Activated T-helper 1 cell treated with anti-CD3 and anti-CD28 coated beads, Interleukin-2, amount 50 U/mL, for 16 hours (primary cell): ENCODE measurements around the gene PTPRB.

Source experiments
- DNase-seq, 2 donors: peaks; one replicate each; pipeline ENCODE4 v3.0.0-alpha.2; 2020; ENCODE audit warnings: low read depth in 1 of 2, low spot score in 1 of 2

PTPRB gene

DNA sequence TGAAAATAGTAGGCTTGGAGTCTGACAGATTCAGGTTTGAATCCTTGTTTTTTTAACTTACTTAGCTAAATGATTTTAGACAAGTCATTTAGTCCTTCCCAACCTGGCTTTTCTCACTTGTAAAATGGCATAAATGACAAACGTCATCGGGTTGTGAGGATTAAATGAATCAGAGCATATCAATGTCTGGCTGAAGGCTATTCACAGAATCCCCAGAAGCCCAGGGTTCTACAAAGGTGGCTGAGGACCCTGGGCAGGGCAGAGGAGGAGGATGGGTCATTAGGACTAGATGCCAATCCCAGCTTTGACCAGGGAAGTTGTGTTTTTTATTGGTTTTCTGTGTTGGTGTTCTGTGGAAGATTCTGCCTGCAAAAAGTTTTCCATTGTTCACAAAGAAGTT is 7.6 kb upstream of the PTPRB start:
- no peak for DNase-seq

DNA sequence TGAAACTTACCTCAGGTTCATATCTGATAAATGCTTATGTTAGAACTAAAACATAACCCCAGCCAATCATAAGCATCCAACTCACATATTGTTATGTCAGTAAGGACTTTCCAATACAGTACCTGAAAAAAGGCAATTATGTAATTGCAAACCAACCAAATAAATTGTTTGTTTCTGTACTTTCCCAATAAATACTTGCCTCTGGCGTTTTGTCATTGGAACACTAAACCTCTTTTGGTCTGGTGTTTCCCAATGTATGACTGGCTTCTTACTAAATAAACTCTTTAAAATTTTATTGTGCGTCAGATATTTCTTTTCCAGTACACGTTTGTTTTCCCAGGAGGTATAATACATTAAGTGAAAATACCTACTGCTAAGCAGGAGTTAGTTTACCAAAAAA is 6.7 kb upstream of the PTPRB start:
- no peak for DNase-seq

- DNase-seq = no peak
Measured at GRCh38 chr12:70641691-70642090, 4.5 kb upstream of the PTPRB start.

DNA sequence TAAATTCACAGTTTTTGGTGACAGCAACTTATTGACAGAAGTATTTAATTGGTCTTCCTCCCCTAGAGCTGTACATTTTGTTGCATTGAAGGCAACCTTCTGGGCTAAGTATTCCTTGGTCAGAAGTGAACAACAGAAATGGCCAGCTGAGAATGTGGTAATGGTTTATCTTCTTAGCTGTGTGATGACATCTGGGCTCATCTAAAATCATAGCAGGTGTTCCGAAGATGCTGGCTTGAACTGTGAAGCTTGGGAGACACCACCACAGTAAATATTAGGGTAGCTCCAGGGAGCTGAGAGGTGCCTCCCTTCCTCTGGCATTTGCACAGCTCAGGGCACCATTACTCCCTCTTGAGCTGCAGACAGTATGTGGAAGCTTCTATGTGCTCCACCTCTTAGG is 3.7 kb upstream of the PTPRB start:
- no peak for DNase-seq

GRCh38 chr12:70639535-70639934 is 2.3 kb upstream of the PTPRB start:
- DNase-seq = no peak

DNA sequence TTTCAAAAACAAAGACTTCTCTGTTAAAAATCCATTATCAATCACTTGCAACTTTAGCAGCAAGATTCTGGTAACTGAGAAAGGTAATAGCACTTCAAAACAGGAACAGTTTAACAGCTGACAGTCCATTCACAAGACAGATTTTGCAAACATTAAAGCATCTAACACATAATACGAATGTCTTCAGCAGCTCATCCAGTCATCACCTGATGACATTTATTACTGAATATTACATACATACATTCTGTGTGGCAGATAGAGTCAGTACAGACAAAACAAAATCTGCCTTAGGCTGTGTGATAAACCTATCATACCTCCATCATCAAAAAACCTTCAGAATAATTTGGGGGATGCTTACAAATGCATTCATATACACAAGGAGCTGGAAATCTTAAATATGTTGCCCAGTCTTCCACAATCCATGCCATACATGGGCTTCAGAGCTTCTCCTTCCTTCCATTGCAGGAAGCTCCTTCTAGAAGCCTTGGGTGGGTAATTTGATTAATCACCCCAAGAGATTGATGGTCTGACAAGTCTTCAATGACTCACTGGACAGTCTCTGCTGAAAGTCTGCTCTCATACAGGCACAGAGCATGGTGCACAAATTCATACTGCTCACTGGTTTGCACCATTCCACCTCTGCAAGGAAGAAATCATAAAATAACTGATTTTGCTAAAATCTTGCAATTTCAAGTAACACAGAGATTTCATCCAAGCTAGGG is 1.6 kb upstream of the PTPRB start:
- no peak for DNase-seq

GRCh38 chr12:70635755-70636154 is 1.5 kb downstream of the PTPRB start:
- DNase-seq = no peak

DNA sequence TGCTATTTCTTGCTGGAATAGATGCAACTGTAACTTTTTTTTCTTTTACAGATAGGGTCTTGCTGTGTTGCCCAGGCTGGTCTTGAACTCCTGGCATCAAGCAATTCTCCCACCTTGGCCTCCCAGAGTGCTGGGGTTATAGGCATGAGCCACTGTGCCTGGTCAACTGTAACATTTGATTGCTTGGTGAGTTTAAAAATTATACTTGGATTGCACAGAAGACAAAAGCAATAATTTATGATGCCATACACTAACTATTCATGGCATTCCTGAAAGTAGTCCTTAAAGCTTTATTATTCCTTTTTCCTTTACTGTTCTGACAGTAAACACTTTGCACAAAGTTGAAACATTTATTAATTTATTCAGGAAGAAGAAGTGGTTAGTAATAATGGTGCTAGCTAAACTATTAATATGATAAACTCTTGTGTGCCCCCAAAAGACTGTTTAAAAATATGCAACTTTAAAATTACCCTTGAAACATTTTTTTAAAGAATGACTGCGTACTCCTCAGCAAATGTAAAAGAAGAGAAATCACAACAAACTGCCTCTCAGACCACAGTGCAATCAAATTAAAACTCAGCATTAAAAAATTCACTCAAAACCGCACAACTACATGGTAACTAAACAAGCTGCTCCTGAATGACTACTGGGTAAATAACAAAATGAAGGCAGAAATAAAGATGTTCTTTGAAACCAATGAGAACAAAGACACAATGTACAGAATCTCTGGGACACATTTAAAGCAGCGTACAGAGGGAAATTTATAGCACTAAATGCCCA is 8.3 kb downstream of the PTPRB start:
- DNase-seq = no peak

DNA sequence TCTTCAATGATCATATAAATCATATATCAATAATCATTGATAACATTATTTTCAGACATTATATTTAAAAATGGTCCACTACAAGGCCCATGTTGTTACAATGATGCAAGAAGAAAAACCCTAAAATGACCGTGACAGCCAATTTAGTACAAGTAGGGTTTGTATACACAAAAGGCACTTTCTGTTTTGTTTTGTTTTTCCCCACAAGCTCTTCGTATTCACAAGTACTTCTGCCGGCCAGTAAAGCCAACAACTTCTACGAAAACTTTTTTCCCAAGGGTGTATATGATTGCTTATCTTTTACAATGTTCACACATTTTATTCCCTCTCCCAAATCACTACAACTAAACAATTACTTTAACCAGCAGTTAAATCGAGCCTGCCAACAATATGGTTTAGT is 9.6 kb downstream of the PTPRB start:
- no peak for DNase-seq

DNA sequence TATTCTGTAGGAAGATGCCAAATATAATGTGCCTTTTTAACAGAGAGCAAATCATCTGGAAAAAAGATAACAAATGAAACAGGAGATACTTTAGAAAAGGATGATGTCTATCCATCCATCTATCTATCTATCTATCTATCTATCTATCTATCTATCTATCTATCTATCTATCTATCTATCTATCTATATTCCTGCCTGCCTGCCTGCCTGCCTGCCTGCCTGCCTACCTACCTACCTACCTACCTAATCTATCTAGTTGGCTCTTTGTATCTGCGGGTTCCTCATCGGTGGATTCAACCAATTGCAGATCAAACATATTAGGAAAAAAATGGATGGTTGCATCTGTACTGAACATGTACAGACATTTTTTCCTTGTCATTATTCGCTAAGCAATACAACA is 11.0 kb downstream of the PTPRB start:
- DNase-seq = no peak

GRCh38 chr12:70619471-70620152 is 17.6 kb downstream of the PTPRB start:
- no peak for DNase-seq

- no peak for DNase-seq
Measured at GRCh38 chr12:70618371-70618770, 18.9 kb downstream of the PTPRB start.

DNA sequence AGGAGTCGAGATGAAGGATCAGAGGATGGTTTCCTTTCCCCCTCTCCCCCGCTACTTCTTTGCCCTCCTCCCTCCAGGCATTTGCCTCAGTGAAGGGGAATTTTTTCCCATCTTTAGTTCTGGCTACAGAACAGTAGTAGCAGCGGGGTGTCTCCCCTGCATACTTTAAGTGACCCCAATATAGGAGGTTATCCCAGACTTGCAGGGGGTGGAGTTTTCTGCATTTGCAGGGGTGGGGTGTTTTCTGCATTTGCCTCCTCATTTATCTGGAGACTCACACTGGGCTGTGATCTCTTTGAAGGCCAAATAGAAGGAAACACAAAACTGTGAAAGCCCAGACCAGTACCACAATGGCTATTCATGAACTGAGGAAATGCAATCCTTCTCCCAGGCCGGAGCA is 19.8 kb downstream of the PTPRB start:
- no peak for DNase-seq

GRCh38 chr12:70615174-70615866 is 21.9 kb downstream of the PTPRB start:
- no peak for DNase-seq

GRCh38 chr12:70609739-70610491 is 27.3 kb downstream of the PTPRB start:
- DNase-seq = no peak

GRCh38 chr12:70609203-70609602 is 28.0 kb downstream of the PTPRB start:
- DNase-seq = no peak

- no peak for DNase-seq
Measured at GRCh38 chr12:70608184-70608583, 29.0 kb downstream of the PTPRB start.

DNA sequence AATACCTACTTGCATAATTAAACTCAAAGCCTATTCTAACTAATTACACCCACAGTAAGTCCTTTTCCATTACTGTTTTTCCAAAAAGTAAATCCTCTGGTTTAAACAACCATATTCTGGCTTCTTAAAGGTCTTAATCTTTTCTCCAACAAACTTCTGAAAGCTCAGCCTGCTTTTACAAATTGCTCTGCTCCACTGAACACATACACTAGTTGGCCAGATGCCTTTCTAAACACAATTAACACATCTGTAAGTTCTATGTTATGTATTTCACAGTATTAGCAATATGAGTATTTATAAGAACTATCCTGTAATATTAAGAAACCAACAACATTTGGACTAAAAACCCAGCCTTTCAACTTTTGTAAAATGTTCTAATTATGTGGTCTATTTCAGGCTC is 30.1 kb downstream of the PTPRB start:
- DNase-seq = no peak

DNA sequence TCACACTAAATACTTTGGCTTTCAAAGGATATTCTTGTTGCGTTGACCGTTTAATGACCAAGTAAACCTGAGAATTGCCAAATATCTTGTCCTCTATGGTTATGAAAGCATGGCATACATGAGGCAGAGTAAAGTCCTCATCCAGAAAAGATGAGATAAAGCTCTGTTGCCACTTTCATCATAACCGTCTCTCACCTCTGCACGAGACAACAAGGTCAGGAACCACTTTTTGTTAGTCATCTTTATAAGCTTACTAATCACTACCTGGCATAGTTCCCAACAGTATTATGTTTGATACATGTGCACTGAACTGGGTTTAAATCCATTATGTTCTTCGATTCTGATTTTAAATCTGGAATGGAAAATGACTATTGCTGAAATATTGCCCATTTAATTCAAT is 31.3 kb downstream of the PTPRB start:
- no peak for DNase-seq

GRCh38 chr12:70604662-70605061 is 32.6 kb downstream of the PTPRB start:
- no peak for DNase-seq

DNA sequence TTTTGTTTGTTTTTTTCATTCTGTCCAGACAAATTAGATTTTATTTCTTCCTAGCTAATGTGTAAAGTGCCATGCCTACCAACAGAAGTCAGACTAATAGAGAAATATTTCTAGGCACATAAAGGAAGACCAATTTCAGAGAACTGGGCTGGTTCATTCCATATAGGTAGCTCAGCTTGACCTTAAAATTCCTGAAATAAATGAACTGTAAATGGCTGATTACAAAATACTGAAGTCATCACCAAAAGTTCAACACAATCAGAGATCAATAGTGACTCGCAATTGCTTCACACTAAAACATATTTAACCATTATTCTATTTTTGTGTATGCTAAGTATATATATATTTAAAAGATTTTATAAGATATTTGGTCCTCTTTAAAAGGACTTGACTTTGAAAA is 34.2 kb downstream of the PTPRB start:
- DNase-seq = no peak
